ENCODE measurements around the gene MDM2.

Gene MDM2

DNA sequence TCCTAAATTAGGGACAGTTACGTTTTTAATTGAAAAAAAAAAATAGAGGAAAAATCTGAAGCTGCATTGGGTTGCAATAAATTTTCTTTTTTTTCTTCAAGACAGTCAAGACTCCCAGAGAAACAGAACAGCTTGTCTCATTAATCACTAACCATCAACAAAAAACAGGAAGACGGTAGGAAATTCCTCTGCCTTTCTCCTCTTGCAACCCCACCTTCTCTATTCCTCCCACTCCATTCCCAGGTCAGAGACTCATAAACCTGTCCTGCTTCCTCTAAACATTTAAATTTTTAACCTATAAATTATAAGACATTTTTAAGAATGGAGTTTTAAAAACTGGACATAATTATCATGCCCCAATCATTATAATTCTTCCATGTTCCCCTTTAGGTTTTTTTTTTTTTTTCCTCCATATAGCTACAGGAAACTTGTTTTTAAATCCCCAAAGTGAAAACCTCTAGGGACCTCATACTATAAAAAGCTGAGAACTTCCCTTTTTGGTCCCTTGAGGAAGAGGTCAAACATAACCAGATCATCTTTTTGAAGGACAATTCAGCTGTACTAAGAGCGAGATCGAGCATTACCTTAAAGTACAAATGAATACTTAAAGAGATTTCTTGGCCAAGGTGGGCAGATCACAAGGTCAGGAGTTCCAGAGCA is 89.0 kb downstream of the MDM2 start:
- no peak for DNase-seq (ENCODE audit: low spot score)
- TF ChIP-seq, protein P1, sequence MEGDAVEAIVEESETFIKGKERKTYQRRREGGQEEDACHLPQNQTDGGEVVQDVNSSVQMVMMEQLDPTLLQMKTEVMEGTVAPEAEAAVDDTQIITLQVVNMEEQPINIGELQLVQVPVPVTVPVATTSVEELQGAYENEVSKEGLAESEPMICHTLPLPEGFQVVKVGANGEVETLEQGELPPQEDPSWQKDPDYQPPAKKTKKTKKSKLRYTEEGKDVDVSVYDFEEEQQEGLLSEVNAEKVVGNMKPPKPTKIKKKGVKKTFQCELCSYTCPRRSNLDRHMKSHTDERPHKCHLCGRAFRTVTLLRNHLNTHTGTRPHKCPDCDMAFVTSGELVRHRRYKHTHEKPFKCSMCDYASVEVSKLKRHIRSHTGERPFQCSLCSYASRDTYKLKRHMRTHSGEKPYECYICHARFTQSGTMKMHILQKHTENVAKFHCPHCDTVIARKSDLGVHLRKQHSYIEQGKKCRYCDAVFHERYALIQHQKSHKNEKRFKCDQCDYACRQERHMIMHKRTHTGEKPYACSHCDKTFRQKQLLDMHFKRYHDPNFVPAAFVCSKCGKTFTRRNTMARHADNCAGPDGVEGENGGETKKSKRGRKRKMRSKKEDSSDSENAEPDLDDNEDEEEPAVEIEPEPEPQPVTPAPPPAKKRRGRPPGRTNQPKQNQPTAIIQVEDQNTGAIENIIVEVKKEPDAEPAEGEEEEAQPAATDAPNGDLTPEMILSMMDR (IDR thresholded peaks at IDR 0.05; ENCODE audit: extremely low read depth, insufficient read depth, missing control alignments), result no peak
- in situ Hi-C loops (cut with MboI; ENCODE audit: low pct_unique_long_range_greater_than_20kb, low sequenced_read_pairs, unreplicated experiment), result no loop called here

DNA sequence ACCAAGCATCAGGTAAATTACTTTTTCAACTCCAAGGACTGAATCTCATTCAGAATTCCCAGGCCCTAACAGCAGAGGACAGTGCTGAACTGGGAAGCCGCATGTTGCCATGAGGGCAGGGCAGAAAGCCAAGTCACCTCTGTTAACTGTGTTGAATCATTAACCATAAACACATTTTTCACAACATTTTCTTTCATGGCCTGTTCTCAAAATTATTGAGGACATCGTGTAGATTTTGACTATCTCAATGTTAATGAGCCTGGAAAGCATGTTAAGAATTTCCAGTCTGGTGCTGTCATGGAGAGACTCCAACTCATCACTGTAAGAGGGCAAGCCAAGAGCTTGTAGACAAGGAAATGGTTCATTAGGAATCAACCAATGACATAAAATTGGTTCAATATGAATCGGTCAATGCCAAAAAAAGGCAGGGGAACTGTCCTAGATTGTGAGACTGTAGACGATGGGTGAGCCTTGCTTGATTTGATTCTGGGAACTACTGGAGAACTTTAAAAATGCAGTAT is 91.3 kb downstream of the MDM2 start:
- in situ Hi-C loops (cut with MboI; ENCODE audit: low pct_unique_long_range_greater_than_20kb, low sequenced_read_pairs, unreplicated experiment), result no loop called here
- TF ChIP-seq, protein P1 (IDR thresholded peaks at IDR 0.05; ENCODE audit: extremely low read depth, insufficient read depth, missing control alignments), result no peak
- DNase-seq (ENCODE audit: low spot score), result no peak

DNA sequence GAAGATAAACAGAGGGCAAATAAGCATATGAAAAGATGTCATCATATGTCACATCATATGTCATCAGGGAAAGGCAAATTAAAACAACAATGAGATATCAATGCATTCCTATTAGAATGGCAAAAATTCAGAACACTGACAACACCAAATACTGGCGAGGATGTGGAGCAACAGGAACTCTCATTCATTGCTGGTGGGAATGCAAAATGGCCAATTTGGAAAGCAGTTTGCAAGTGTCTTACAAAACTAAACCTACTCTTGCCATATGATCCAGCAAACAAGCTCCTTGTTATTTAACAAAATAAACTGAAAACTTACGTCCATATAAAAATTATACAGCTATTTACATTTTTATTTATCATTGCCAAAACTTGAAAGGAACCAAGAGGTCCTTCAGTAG is 92.3 kb downstream of the MDM2 start:
- no peak for DNase-seq (ENCODE audit: low spot score)
- TF ChIP-seq, protein P1 (IDR thresholded peaks at IDR 0.05; ENCODE audit: extremely low read depth, insufficient read depth, missing control alignments), result no peak
- in situ Hi-C loops (cut with MboI; ENCODE audit: low pct_unique_long_range_greater_than_20kb, low sequenced_read_pairs, unreplicated experiment), result no loop called here

Measured in GM13977 (cell line).